HepG2 (cell line): ENCODE measurements around the gene CATSPERD. TPM values are rescaled to one million over a fixed set of nuclear protein-coding genes. Genes with fewer than 3 reads are reported as not detected.

Experiments used
- AKAP8 ChIP-seq: sonication (generic); formaldehyde crosslinking; IDR thresholded peaks from 2 replicates; pipeline ENCODE4 v1.5.1; 2020; ENCODE audit warnings: mild to moderate bottlenecking, missing genetic modification reagents
- ARNT ChIP-seq: fragments of 450-650 bp; IDR thresholded peaks from 2 replicates; pipeline ENCODE4 v1.6.1; 2017
- CCDC6 ChIP-seq: sonication (generic); formaldehyde crosslinking; IDR thresholded peaks from 2 replicates; pipeline ENCODE4 v1.8.1; 2022; ENCODE audit warnings: mild to moderate bottlenecking, missing genetic modification reagents, moderate library complexity
- GPN1 ChIP-seq: sonication (generic); formaldehyde crosslinking; IDR thresholded peaks from 2 replicates; pipeline ENCODE4 v1.5.1; 2020; ENCODE audit warnings: missing genetic modification reagents, borderline replicate concordance
- PITX1 ChIP-seq: sonication (generic); formaldehyde crosslinking; IDR thresholded peaks from 2 replicates; pipeline ENCODE4 v1.5.1; 2020; ENCODE audit warnings: mild to moderate bottlenecking, missing genetic modification reagents
- ZFP82 ChIP-seq: sonication (generic); formaldehyde crosslinking; IDR thresholded peaks from 2 replicates; pipeline ENCODE4 v1.5.1; 2020; ENCODE audit warnings: mild to moderate bottlenecking, missing genetic modification reagents, borderline replicate concordance
- ZFX ChIP-seq: sonication (generic); formaldehyde crosslinking; IDR thresholded peaks from 2 replicates; pipeline ENCODE4 v1.4.0; 2020; ENCODE audit warnings: mild to moderate bottlenecking, low read depth, missing genetic modification reagents, moderate library complexity
- ZNF33A ChIP-seq: sonication (generic); formaldehyde crosslinking; IDR thresholded peaks from 2 replicates; pipeline ENCODE4 v1.5.1; 2020; ENCODE audit warnings: missing genetic modification reagents, mild to moderate bottlenecking, moderate library complexity, borderline replicate concordance
- ZNF451 ChIP-seq: sonication (generic); formaldehyde crosslinking; IDR thresholded peaks from 2 replicates; pipeline ENCODE4 v1.5.0; 2020; ENCODE audit warnings: mild to moderate bottlenecking, missing genetic modification reagents
- ZNF546 ChIP-seq: sonication (generic); formaldehyde crosslinking; conservative IDR thresholded peaks from 2 replicates; pipeline ENCODE4 v1.8.1; 2023; ENCODE audit warnings: mild to moderate bottlenecking, missing genetic modification reagents
- ZNF629 ChIP-seq: sonication (generic); formaldehyde crosslinking; conservative IDR thresholded peaks from 2 replicates; pipeline ENCODE4 v1.5.0; 2020; ENCODE audit warnings: missing genetic modification reagents
- ZNF660 ChIP-seq: sonication (generic); formaldehyde crosslinking; IDR thresholded peaks from 2 replicates; pipeline ENCODE4 v1.5.1; 2020; ENCODE audit warnings: mild to moderate bottlenecking, low read depth, missing genetic modification reagents, borderline replicate concordance
- ZNF709 ChIP-seq: sonication (generic); formaldehyde crosslinking; IDR thresholded peaks from 2 replicates; pipeline ENCODE4 v1.5.0; 2020; ENCODE audit warnings: mild to moderate bottlenecking, missing genetic modification reagents
- polyA plus RNA-seq, 8 experiments: library from polyadenylated mRNA; depleted of rRNA in 3 of 8; stranded (reverse) in 7 of 8; unstranded in 1 of 8; fragments of >200 nt; fragmentation: Illumina TruSeq in 4 of 8; extraction: Trizol in 4 of 8; gene quantifications; 2 replicates each; pipeline versions ENCODE4 v1.2.1 to v1.2.3, GENCODE V29; 2011 to 2016; ENCODE audit warnings: low read depth in 4 of 8, missing spikeins in 1 of 8, mixed read lengths in 1 of 8; ENCODE audit not compliant: insufficient read depth in 1 of 8
- total RNA-seq, 5 experiments: library from RNA; depleted of rRNA; stranded (reverse); fragments of >200 nt; fragmentation: Illumina TruSeq; extraction: Trizol; gene quantifications; 2 replicates each; pipeline ENCODE4 v1.2.3, GENCODE V29; 2016; ENCODE audit warnings: low read depth in 1 of 5
- TF ChIP-seq, protein P1 (sequence below): sonication (generic); formaldehyde crosslinking; IDR thresholded peaks from 2 replicates; pipeline ENCODE4 v1.4.0; 2020; ENCODE audit warnings: mild to moderate bottlenecking, missing genetic modification reagents
- TF ChIP-seq, protein P2 (sequence below): sonication (generic); formaldehyde crosslinking; IDR thresholded peaks from 2 replicates; pipeline ENCODE4 v1.4.0; 2020; ENCODE audit warnings: missing genetic modification reagents
- TF ChIP-seq, protein P3 (sequence below): sonication (generic); formaldehyde crosslinking; IDR thresholded peaks from 2 replicates; pipeline ENCODE4 v1.9.0; 2022; ENCODE audit warnings: missing genetic modification reagents, mild to moderate bottlenecking, borderline replicate concordance
- TF ChIP-seq, protein P4 (sequence below): sonication (generic); formaldehyde crosslinking; IDR thresholded peaks from 2 replicates; pipeline ENCODE4 v1.4.0; 2020; ENCODE audit warnings: mild to moderate bottlenecking, missing genetic modification reagents
- TF ChIP-seq, protein P5 (sequence below): sonication (generic); formaldehyde crosslinking; IDR thresholded peaks from 2 replicates; pipeline ENCODE4 v1.8.0; 2022; ENCODE audit warnings: mild to moderate bottlenecking, missing genetic modification reagents; ENCODE audit not compliant: insufficient replicate concordance
- TF ChIP-seq, protein P6 (sequence below): sonication (generic); formaldehyde crosslinking; IDR thresholded peaks from 2 replicates; pipeline ENCODE4 v1.4.0; 2020; ENCODE audit warnings: missing genetic modification reagents

Gene CATSPERD
- total and polyA plus RNA-seq, 2 of the 13 experiments (the other 11 are each of a cell fraction or from before 2014, with no cell fraction given): 0.04 TPM; not detected in 1

DNA sequence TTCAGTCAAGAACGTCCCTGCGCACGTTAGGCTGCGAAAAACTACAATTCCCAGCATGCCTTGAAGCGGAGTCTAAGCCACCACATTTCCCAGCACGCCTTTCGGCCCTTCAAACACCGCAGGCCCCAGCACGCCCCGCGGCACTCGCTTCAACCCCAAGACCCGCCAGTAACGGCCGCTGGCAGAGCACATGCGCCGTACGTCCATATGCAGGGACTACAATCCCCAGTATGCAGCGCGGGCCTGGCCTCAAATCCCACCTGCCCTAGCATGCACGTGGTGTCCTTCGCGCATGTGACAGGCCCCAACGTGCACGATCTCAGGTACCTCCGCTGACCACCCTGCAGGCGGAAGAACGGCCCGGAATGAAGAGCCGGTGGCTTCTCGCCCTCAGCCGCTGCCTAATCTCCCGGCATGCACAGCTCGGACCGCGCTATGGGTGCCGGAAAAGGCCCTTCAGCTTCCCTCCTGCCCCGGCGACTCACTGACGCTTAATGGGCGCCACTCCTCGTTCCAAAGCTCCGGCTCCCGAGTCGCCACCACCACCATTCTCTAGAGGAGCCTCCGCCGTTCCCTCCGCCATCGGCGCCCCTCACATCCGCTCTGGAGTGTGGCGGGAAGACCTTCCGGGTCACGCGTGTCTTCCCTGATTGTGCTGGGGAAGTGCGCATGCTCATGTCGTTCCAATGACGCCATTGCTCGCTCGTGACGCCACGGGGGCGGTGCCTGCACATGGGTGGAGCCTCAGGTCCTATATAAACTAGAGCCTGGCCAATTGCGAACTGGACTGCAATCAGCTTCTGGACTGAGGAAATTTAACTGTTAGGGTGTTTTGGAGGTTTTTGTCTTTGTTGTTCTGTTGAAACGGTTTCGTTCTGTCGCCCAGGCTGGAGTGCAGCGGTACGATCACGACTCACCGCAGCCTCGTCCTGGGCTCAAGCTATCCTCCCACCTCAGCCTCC lies 70.4 kb downstream of the CATSPERD start, which contains the start of gene DUS3L (continued):
- TF ChIP-seq, protein P1, sequence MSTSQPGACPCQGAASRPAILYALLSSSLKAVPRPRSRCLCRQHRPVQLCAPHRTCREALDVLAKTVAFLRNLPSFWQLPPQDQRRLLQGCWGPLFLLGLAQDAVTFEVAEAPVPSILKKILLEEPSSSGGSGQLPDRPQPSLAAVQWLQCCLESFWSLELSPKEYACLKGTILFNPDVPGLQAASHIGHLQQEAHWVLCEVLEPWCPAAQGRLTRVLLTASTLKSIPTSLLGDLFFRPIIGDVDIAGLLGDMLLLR (CRISPR knock-in tag): peak; percentile 99
- TF ChIP-seq, protein P2, sequence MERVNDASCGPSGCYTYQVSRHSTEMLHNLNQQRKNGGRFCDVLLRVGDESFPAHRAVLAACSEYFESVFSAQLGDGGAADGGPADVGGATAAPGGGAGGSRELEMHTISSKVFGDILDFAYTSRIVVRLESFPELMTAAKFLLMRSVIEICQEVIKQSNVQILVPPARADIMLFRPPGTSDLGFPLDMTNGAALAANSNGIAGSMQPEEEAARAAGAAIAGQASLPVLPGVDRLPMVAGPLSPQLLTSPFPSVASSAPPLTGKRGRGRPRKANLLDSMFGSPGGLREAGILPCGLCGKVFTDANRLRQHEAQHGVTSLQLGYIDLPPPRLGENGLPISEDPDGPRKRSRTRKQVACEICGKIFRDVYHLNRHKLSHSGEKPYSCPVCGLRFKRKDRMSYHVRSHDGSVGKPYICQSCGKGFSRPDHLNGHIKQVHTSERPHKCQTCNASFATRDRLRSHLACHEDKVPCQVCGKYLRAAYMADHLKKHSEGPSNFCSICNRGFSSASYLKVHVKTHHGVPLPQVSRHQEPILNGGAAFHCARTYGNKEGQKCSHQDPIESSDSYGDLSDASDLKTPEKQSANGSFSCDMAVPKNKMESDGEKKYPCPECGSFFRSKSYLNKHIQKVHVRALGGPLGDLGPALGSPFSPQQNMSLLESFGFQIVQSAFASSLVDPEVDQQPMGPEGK (CRISPR knock-in tag): peak; percentile 16; the same call in 1 of the 2 replicates
- TF ChIP-seq ZNF629 (CRISPR knock-in tag) (no peak), ZNF660 (no peak), ZFP82 (CRISPR knock-in tag) (peak; percentile 69; the same call in 1 of the 2 replicates), PITX1 (peak; percentile 93), ZFX (CRISPR knock-in tag) (peak; percentile 89), ARNT (no peak), ZNF451 (CRISPR knock-in tag) (0 out of 2 replicates have a peak, but pooled peaks have one; percentile 70), AKAP8 (0 out of 2 replicates have a peak, but pooled peaks have one; percentile 88), ZNF709 (CRISPR knock-in tag) (peak; percentile 73; the same call in 1 of the 2 replicates), CCDC6 (CRISPR knock-in tag) (no peak; the same call in 1 of the 2 replicates), ZNF546 (CRISPR knock-in tag) (peak; percentile 75; the same call in 1 of the 2 replicates), ZNF33A (peak; percentile 28; the same call in 1 of the 2 replicates), GPN1 (CRISPR knock-in tag) (0 out of 2 replicates have a peak, but pooled peaks have one; percentile 16)
- TF ChIP-seq, protein P3, sequence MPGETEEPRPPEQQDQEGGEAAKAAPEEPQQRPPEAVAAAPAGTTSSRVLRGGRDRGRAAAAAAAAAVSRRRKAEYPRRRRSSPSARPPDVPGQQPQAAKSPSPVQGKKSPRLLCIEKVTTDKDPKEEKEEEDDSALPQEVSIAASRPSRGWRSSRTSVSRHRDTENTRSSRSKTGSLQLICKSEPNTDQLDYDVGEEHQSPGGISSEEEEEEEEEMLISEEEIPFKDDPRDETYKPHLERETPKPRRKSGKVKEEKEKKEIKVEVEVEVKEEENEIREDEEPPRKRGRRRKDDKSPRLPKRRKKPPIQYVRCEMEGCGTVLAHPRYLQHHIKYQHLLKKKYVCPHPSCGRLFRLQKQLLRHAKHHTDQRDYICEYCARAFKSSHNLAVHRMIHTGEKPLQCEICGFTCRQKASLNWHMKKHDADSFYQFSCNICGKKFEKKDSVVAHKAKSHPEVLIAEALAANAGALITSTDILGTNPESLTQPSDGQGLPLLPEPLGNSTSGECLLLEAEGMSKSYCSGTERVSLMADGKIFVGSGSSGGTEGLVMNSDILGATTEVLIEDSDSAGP (CRISPR knock-in tag): peak; percentile 96
- TF ChIP-seq, protein P4, sequence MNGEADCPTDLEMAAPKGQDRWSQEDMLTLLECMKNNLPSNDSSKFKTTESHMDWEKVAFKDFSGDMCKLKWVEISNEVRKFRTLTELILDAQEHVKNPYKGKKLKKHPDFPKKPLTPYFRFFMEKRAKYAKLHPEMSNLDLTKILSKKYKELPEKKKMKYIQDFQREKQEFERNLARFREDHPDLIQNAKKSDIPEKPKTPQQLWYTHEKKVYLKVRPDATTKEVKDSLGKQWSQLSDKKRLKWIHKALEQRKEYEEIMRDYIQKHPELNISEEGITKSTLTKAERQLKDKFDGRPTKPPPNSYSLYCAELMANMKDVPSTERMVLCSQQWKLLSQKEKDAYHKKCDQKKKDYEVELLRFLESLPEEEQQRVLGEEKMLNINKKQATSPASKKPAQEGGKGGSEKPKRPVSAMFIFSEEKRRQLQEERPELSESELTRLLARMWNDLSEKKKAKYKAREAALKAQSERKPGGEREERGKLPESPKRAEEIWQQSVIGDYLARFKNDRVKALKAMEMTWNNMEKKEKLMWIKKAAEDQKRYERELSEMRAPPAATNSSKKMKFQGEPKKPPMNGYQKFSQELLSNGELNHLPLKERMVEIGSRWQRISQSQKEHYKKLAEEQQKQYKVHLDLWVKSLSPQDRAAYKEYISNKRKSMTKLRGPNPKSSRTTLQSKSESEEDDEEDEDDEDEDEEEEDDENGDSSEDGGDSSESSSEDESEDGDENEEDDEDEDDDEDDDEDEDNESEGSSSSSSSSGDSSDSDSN (CRISPR knock-in tag): peak; percentile 76
- TF ChIP-seq, protein P5, sequence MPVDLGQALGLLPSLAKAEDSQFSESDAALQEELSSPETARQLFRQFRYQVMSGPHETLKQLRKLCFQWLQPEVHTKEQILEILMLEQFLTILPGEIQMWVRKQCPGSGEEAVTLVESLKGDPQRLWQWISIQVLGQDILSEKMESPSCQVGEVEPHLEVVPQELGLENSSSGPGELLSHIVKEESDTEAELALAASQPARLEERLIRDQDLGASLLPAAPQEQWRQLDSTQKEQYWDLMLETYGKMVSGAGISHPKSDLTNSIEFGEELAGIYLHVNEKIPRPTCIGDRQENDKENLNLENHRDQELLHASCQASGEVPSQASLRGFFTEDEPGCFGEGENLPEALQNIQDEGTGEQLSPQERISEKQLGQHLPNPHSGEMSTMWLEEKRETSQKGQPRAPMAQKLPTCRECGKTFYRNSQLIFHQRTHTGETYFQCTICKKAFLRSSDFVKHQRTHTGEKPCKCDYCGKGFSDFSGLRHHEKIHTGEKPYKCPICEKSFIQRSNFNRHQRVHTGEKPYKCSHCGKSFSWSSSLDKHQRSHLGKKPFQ (CRISPR knock-in tag): no peak
- TF ChIP-seq, protein P6, sequence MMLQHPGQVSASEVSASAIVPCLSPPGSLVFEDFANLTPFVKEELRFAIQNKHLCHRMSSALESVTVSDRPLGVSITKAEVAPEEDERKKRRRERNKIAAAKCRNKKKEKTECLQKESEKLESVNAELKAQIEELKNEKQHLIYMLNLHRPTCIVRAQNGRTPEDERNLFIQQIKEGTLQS (CRISPR knock-in tag): no peak; the same call in 1 of the 2 replicates
